Muscle of arm (tissue), 12 donors: ENCODE results near the gene TLCD3A. TPM values are rescaled to one million over a fixed set of nuclear protein-coding genes. Genes with fewer than 3 reads are reported as not detected.
"Not testable (repeated sequence)": the region's sequence is repeated elsewhere in the genome, so short reads cannot be mapped to it uniquely, and the experiment has no call there.

Experiments used
- DNase-seq: peaks from one replicate; pipeline ENCODE4 v3.0.0-alpha.2; 2013
- polyA plus RNA-seq, 12 donors: library from polyadenylated mRNA; unstranded; fragments of 120-200 nt; gene quantifications; one replicate each; pipeline ENCODE4 v1.2.1, GENCODE V29; 2013; ENCODE audit not compliant: insufficient read length in 12 of 12

The TLCD3A gene
- polyA plus RNA-seq, 12 donors, result 5.4 to 25.7 (median 16.3) TPM; not detected in 1

- no peak for DNase-seq
Observed at GRCh38 chr17:784143-784542, 51.7 kb downstream of the TLCD3A start.

DNA sequence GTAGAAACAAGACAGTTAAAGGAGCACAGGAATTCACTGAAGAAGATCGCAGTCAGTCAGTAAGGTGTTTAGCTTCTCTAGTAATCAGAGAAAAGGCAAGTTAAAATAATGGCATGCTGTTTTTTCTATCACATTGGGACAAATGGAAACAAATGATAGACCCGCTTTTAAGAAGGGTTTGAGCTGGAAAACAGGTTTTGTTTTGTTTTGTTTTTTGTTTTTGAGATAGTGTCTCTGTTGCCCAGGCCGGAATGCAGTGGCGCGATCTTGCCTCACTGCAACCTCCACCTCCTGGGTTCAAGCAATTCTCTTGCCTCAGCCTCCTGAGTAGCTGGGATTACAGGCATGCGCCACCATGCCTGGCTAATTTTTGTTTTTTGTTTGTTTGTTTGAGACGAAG, 53.5 kb downstream of the TLCD3A start:
- DNase-seq, result not testable (repeated sequence)

DNA sequence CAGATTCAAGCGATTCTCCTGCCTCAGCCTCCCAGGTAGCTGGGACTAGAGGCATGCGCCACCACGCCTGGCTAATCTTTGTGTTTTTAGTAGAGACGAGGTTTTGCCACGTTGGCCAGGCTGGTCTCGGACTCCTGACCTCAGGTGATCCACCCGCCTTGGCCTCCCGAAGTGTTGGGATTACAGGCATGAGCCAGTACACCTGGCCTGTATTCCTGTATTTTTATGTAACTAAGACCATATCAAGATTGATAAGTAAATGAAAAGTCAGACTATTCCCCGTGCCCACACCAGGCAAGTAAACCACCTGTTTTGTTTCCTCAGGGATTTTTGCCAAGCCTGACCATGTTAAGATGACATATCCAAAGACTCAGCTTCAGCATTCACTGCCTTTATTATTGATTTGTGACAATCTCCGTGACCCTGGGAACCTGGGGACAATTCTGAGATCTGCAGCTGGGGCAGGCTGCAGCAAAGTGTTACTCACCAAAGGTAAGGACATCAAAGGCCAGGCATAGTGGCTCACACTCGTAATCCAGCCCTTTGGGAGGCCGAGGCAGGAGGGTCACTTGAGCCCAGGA, 55.3 kb downstream of the TLCD3A start:
- DNase-seq, result no peak

- no peak for DNase-seq
Observed at GRCh38 chr17:788551-788950, 56.2 kb downstream of the TLCD3A start.

DNA sequence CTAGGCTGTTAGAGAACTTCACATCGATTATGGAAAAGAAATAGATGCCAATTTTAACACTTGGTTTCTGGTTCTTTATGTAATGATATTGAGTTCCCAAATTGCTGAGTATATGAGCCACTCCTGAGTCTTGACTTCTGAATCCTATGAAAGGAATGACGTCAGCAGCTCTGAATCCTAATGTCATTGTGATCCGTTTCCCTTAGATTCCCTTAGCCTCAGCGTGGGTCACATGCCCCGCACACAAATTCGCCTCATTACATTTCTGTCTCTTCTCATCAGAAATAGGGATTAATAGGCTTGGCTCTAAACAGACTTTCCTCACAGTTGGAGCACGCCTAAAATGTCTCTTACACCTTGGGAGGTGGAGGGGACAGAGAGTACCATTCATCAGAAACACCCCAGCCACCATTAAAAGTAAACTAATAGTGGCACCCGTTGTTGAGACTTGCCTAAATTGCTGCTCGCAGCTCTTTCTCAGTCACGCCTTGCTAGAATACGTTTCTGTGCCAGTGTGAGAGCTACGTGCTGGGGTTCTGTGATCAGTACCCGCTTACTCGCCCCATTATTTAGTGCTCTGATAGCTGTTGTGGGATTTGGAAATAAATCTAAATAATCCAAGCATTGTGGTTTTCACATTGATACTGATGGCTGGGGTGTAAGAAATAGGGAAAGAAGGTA, 56.9 kb downstream of the TLCD3A start:
- no peak for DNase-seq

DNA sequence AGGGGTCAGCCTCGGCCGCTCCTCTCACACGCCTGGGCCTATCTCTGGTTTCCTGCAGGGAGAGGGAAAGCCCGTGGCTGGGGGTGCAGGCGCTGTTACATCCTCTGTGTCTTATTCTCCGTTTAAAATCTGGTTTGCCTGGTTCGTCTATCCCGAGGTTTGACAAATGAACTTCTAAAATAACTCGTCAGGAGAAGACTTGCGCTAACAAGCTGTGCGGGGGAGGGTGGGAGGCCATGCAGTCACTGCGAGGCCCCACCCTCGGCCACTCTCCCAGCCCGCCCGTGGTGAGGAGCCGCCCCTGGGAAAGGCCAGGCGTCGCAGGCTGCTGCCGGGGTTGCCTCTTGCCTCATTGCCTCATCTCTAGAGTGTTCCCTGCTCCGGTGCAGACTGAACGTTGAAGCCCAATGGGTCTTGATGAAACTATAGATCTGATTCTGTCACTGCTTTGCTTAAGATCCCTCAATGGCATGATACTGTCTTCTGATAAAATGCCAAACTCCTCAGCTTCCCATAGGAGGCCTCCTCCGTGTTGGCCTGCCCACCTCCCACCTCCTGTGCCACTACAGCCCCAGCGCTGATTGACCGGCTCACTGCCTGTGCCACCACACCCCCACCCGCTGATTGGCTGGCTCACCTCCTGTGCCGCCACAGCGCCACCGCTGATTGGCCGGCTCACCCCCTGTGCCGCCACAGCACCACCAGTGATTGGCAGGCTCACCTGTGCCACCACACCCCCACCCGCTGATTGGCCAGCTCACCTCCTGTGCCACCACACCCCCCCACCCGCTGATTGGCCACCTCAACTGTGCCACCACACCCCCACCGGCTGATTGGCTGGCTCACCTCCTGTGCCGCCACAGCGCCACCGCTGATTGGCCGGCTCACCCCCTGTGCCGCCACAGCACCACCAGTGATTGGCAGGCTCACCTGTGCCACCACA, 57.8 kb downstream of the TLCD3A start:
- DNase-seq, result not testable (repeated sequence)

DNA sequence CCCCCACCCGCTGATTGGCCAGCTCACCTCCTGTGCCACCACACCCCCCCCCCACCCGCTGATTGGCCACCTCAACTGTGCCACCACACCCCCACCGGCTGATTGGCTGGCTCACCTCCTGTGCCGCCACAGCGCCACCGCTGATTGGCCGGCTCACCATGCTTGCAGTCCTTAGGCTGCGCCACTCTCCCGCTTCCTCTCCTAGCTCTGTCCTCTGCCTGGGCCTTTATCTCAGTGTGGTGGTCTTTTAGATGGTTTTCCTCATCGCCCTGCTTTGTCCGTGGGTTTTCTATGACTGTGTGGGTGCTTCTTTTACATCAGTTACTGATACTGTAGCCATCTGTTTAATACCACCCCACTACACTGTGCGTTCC, 58.5 kb downstream of the TLCD3A start:
- not testable (repeated sequence) for DNase-seq

DNA sequence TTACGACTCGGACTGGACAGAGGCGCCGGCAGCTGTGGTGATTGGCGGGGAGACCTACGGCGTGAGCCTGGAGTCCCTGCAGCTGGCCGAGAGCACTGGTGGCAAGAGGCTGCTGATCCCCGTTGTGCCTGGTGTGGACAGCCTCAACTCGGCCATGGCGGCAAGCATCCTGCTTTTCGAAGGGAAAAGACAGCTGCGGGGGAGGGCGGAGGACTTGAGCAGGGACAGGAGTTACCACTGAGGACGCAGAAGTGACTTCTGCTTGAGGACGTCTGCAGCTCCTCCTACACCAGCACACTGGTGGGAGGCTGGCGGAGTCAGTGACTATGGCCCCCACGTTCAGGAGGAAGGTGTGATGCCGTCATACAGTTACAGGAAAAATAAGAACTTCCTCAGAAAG, 59.4 kb downstream of the TLCD3A start:
- no peak for DNase-seq

GRCh38 chr17:792277-792676, 59.9 kb downstream of the TLCD3A start:
- no peak for DNase-seq

Other genes with a start within 250 kb of the TLCD3A start
- gene VPS53, start 17.8 kb upstream of the TLCD3A start, polyA plus RNA-seq, result 10 to 100 TPM in 11 of 12 donors, not detected in 1; 15.7 to 39.5 (median 21.5) TPM
- 10 to 100 TPM in 11 of 12 donors, not detected in 1; 12.5 to 24.4 (median 14.5) TPM for gene GEMIN4, start 19.7 kb downstream of the TLCD3A start, polyA plus RNA-seq
- 10 to 100 TPM in 11 of 12 donors, not detected in 1; 44.0 to 67.6 (median 57.7) TPM for gene GLOD4, start 49.7 kb downstream of the TLCD3A start, polyA plus RNA-seq
- 10 to 100 TPM in 11 of 12 donors, not detected in 1; 10.9 to 20.0 (median 12.7) TPM for gene MRM3, start 49.8 kb downstream of the TLCD3A start, polyA plus RNA-seq
- gene NXN, start 247.2 kb downstream of the TLCD3A start, polyA plus RNA-seq, result 10 to 100 TPM in 11 of 12 donors, not detected in 1; 46.4 to 92.7 (median 52.4) TPM